Ovary (tissue), 3 donors: Measurements from ENCODE around the gene GCNT2.

Source experiments
- POLR2A ChIP-seq: fragments of 450-650 bp; IDR thresholded peaks from one replicate; pipeline ENCODE4 v1.6.1; 2017; ENCODE audit warnings: antibody characterized with exemption, mild to moderate bottlenecking, moderate library complexity
- TF ChIP-seq, protein P1 (sequence below), 3 donors: fragments of 450-650 bp in 2 of 3; fragments of 200-600 bp in 1 of 3; IDR thresholded peaks; one replicate each; pipeline versions ENCODE4 v1.5.1 to v1.8.0; 2016 to 2022; ENCODE audit warnings: antibody characterized with exemption in 3 of 3, mild to moderate bottlenecking in 1 of 3
- donor health status: DM: no; HTN: no; CAD: no.

DNA sequence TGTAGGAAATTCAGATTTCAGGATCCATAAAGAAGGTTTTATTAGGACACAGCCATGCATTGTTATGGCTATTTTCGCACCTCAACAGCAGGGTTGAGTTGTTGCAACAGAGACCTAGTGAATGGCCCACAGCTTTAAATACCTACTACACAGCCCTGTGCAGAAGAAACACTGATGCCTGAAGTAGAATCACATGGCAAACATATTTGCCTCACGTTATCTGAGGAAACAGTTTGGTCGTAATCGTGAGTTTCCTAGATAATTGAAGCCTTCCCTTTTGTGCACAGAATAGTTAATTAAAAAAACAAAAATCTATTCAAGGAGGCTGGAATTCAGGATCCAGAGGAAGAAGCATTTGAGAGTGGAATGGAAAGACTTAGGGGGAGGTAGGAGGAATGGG, 55.1 kb downstream of the GCNT2 start:
- TF ChIP-seq, protein P1, sequence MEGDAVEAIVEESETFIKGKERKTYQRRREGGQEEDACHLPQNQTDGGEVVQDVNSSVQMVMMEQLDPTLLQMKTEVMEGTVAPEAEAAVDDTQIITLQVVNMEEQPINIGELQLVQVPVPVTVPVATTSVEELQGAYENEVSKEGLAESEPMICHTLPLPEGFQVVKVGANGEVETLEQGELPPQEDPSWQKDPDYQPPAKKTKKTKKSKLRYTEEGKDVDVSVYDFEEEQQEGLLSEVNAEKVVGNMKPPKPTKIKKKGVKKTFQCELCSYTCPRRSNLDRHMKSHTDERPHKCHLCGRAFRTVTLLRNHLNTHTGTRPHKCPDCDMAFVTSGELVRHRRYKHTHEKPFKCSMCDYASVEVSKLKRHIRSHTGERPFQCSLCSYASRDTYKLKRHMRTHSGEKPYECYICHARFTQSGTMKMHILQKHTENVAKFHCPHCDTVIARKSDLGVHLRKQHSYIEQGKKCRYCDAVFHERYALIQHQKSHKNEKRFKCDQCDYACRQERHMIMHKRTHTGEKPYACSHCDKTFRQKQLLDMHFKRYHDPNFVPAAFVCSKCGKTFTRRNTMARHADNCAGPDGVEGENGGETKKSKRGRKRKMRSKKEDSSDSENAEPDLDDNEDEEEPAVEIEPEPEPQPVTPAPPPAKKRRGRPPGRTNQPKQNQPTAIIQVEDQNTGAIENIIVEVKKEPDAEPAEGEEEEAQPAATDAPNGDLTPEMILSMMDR (IDR thresholded peaks at IDR 0.05) = no peak
- TF ChIP-seq POLR2A = no peak
